ENCODE measurements around the gene CRISPLD2.

Gene CRISPLD2

GRCh38 chr16:84819644-84820304 lies at the start of gene CRISPLD2:
Gene CRISPLD2 (plus strand): TSS chr16:84819985. CDS start chr16:84838496, 18,511 bp downstream.
- peak; percentile 71 for DNase-seq (ENCODE audit: low read depth)

GRCh38 chr16:84773312-84773711 lies 46.5 kb upstream of the CRISPLD2 start:
- no peak for DNase-seq (ENCODE audit: low read depth)

DNA sequence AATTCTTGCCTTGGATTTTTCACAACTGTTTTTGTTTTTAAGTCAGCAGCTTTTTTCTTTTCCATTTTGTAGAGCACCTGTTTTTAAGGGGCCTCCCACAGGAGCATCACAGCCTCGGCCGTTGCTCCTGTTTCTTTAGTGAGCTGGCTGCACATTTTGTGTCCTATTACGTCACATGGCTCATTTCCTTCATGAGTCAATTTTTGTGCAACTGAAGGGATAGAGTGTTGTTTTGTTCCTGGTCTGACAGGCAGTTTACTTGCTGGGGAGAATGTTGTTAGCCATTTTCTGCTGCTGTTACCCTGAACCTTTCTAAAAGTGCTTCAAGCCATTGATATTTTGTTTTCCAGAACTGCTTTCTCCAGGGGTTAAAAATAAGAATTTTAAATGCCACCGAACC lies 45.0 kb upstream of the CRISPLD2 start:
- DNase-seq (ENCODE audit: low read depth) = no peak

GRCh38 chr16:84775262-84775810 lies 44.4 kb upstream of the CRISPLD2 start:
- DNase-seq (ENCODE audit: low read depth) = no peak

DNA sequence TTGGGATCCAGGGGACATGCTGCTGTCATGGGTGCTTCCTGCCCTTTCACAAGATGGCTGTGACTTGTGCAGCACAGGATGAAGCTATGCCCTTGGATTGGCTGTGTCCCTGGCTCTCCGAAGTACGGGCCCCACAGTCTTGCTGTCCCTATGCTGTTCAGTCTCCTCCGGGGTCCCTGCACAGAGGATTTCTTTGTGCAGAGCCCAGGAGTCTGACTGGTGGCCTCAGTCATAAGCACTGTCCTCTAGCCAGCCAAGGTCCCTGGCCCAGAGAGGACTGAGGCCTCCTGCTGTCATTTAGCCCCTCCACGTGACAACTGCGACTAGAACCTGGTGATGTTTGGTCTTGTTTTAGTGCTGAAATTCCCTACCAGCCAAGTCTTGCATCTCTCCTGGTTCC lies 42.4 kb upstream of the CRISPLD2 start:
- DNase-seq (ENCODE audit: low read depth) = no peak

DNA sequence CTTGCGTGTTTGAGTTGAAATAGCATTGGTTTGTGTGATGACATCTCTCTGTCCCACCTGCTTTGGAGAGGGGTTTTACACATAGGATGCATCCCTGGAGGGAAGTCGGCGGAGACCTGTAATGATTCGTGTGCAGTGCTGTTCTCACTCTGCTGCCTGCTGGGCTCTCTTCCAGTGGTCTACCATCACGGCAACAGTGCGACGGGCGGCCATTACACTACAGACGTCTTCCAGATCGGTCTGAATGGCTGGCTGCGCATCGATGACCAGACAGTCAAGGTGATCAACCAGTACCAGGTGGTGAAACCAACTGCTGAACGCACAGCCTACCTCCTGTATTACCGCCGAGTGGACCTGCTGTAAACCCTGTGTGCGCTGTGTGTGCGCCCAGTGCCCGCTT lies 41.1 kb upstream of the CRISPLD2 start:
- DNase-seq (ENCODE audit: low read depth) = no peak

GRCh38 chr16:84780063-84780462 lies 39.7 kb upstream of the CRISPLD2 start:
- DNase-seq (ENCODE audit: low read depth) = no peak

DNA sequence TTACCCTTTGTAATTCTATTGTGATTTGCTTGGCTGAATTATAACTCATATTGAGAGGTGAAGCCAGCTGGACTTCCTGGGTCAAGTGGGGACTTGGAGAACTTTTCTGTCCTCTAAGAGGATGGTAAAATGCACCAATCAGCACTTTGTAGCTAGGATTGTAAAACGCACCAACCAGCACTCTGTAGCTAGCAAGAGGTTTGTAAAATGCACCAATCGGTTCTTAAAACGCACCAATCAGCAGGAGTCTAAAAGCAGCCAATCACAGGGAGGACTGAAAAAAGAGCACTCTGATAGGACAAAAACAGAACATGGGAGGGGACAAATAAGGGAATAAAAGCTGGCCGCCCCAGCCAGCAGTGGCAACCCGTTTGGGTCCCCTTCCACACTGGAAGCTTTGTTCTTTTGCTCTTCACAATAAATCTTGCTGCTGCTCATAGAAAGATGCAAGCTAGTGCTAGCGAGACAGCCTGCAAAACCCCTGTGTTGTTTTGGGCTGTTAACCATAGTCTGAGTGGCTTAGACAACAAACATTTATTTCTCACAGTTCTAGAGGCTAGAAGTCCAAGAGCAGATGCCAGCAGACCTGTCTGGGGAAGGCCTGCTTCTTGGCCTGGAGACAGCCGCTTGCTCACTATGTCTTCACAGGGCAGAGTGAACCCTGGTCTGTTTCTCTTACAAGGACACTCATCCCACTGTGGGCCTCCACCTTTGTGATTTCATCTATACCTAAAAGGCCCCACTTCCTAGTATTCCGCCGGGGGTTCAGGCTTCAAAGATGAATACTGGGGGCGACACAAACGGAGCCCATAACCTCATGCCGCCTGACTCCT lies 39.0 kb upstream of the CRISPLD2 start:
- DNase-seq (ENCODE audit: low read depth) = no peak

DNA sequence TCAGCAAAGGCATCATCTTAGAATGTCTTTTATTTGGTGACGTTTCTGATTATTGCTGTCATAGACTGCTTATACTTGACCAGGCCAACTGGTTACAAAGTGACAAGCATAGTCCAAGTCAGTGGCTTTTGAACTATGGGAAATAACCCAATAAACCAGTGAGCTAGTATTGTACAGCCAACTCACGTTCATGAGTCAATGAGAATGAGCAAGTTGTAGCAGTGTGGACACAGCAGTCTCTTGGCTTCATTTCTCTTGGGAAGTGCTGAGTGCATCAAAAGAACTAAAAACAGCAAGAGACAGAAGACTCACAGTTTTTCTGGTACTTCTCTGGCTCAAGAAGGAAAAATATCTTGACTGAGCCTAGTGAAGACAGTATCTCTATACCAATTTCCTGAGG lies 36.9 kb upstream of the CRISPLD2 start:
- DNase-seq (ENCODE audit: low read depth) = no peak

- DNase-seq (ENCODE audit: low read depth) = no peak
Observed at GRCh38 chr16:84785843-84786581, 33.8 kb upstream of the CRISPLD2 start.

DNA sequence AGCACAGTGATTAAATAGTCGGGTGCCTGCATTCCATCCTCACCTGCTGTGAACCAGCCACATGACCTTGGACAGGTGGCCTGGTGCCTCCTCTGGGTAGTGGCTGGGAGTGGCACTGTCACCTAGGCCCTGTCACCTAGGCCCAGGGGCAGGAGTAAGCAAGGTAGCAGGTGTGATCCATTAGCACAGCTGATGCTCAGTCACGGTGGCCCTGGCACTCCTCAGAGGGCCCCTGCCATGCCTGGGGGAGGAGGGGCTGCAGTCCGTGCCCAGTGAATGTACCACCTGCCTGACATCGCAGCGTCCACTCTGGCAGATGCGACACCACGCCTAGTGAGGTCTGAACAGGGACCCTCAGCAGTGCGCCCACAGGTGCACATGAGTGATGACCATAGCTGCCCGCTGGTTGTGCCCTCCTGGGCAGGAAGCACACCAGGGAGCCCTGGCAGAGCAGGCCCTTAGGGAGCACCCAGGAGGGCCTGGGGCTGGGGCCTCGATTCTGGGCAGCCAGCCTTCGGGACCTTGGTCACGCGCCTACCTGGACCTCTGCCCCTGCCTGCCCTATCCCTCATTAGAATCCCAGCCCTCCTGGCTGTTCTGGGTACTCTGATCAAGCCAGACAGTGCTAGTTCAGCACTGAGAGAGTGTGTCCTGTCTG lies 33.1 kb upstream of the CRISPLD2 start:
- no peak for DNase-seq (ENCODE audit: low read depth)

- DNase-seq (ENCODE audit: low read depth) = no peak
Observed at GRCh38 chr16:84787263-84787622, 32.5 kb upstream of the CRISPLD2 start.

DNA sequence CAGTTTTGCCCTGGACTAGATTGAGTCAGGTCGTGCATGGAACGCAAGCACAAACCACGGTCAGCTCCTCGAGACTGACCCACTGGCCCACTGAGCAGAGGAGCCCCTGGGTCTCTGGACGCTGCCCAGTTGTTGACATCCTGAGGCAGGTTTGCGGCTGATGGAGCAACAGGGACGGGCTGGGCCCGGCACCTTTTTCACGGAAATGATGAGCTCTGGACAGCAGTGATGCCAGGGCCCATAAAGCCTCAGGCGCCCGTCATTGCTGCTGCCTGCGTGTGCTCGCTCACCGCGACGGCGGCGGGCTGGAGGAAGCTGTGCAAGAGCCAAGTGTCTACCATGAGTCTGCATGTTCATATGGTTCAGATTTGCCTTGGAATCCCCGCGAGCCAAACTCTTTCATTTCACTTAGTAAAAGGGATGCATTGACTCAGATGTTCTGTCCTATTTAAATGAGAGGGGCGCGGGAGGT lies 30.8 kb upstream of the CRISPLD2 start:
- DNase-seq (ENCODE audit: low read depth) = no peak

DNA sequence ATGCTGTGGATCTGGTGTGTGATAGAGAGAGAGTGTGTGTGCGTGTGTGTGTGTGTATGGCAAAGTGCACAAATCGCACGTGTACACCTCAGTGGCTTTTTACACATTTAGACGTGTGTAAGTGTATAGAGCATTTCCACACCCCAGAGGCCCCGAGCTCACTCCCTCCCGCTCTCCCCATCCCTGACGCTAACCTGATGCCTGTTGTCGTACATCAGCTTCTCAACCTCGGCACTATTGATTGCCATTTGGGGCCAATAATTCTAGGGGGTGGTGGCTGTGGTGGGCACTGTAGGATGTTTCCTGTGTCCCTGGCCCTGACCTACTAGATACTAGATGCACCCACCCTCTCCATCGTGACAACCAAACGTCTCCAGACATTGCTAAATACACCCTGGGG lies 30.4 kb upstream of the CRISPLD2 start:
- DNase-seq (ENCODE audit: low read depth) = no peak

DNA sequence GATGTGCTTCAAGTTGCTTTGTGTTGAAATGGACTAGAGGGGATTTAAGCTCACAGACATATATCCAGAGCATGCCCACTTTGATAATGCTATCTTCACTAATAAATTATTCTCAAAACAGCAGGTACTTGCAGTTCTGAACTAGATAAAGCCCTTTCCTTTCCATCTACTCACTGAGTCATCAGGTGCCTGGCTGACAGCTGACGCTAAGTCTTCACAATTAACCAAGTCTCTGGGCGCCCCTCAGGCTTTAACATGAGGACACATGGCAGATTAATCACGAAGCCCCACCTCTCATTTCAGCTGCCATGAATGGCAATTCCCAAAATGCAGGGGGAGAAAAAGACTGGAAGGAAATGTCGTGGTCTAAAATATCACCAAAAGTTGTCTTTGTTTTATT lies 29.5 kb upstream of the CRISPLD2 start:
- no peak for DNase-seq (ENCODE audit: low read depth)

DNA sequence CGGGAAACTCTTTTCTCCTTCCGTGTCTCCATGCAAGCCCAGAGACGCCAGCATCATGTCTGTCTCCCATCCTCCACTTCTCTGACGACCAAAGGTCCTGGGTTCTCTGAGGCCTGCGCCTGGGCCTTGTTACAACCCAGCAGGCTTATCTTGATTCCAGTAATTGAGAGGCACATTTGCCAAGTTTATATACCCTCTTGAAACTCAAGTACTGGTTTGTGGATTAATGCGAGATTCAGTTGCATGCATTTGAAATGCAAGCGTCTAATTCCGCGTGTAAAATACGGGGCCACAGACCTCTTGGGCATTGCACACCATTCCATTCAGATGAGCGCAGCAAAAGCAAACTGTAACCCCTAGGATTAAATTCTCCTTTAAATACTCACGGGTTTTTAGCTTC lies 28.7 kb upstream of the CRISPLD2 start:
- DNase-seq (ENCODE audit: low read depth) = no peak

GRCh38 chr16:84791501-84791900 lies 28.3 kb upstream of the CRISPLD2 start:
- no peak for DNase-seq (ENCODE audit: low read depth)

DNA sequence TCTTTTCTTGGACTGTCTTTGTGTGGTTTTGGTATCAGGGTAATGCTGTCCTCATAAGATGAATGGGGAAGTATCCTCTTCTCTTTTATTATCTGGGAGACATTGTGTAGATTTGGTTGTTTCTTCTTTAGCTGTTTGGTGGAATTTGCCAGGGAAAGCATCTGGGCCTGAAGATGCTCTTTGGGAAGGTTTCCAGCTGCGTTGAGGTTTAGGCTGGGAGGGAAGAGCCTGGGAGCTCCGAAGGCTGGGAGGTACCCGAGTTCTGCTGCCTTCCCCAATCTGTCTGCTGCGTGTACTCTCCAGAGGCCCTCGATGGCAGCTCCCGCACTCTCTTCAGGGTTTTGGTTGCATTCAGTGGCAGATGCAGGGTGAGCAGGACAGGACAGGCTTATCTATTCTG lies 25.6 kb upstream of the CRISPLD2 start:
- no peak for DNase-seq (ENCODE audit: low read depth)

DNA sequence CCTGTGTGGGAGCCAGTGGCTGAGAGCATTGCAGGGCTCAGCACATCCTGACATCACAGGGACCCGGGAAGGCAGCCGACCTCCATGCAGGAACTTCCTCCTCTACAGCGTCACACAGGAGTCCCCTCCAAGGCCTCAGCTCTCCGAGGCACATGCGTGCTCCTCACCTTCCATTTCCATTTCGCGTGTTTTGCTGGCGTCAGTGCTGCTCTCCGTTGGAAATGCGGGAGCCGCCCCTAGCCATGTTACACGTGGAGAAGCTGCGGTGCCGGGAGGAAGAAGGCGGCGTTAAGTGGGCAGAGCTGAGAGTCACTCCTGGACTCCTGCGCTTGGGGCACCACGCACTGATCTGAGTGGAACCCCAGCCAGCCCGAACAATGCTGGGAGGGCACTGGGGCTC lies 25.2 kb upstream of the CRISPLD2 start:
- no peak for DNase-seq (ENCODE audit: low read depth)

- DNase-seq (ENCODE audit: low read depth) = no peak
Observed at GRCh38 chr16:84795329-84796053, 24.3 kb upstream of the CRISPLD2 start.
